GM21423 (cell line): ENCODE measurements around the gene ACTL8.

Experiments
- ATAC-seq: cut with Tn5 transposase; IDR thresholded peaks from one replicate; pipeline ENCODE4 v1.9.1; 2021; ENCODE audit warnings: mild to moderate bottlenecking, moderate library complexity; ENCODE audit not compliant: unreplicated experiment

ACTL8 gene

GRCh38 chr1:17755120-17755519 is at the start of gene ACTL8:
ACTL8 (plus strand) TSS chr1:17755333; CDS start chr1:17823009, 67,676 bp downstream.
- ATAC-seq: no peak

- no peak for ATAC-seq
These were observed 48.7 kb upstream of the ACTL8 start for GRCh38 chr1:17706445-17706844.

GRCh38 chr1:17709981-17710380 is 45.2 kb upstream of the ACTL8 start:
- no peak for ATAC-seq

GRCh38 chr1:17710889-17711576 is 44.1 kb upstream of the ACTL8 start:
- no peak for ATAC-seq

- no peak for ATAC-seq
These were observed 43.6 kb upstream of the ACTL8 start for GRCh38 chr1:17711577-17711910.

- no peak for ATAC-seq
These were observed 43.2 kb upstream of the ACTL8 start for GRCh38 chr1:17711941-17712340.

GRCh38 chr1:17713993-17714392 is 41.1 kb upstream of the ACTL8 start:
- no peak for ATAC-seq

- no peak for ATAC-seq
These were observed 37.3 kb upstream of the ACTL8 start for GRCh38 chr1:17717594-17718535.

- ATAC-seq: no peak
These were observed 35.3 kb upstream of the ACTL8 start for GRCh38 chr1:17719874-17720273.

- ATAC-seq: no peak
These were observed 33.7 kb upstream of the ACTL8 start for GRCh38 chr1:17721444-17721843.

GRCh38 chr1:17723684-17724083 is 31.4 kb upstream of the ACTL8 start:
- no peak for ATAC-seq

GRCh38 chr1:17724150-17724549 is 31.0 kb upstream of the ACTL8 start:
- no peak for ATAC-seq

- ATAC-seq: no peak
These were observed 29.9 kb upstream of the ACTL8 start for GRCh38 chr1:17725084-17725719.

GRCh38 chr1:17725811-17726582 is 29.1 kb upstream of the ACTL8 start:
- no peak for ATAC-seq

GRCh38 chr1:17728123-17728712 is 26.9 kb upstream of the ACTL8 start:
- ATAC-seq: no peak

GRCh38 chr1:17729248-17729647 is 25.9 kb upstream of the ACTL8 start:
- no peak for ATAC-seq

- ATAC-seq: no peak
These were observed 25.2 kb upstream of the ACTL8 start for GRCh38 chr1:17729909-17730308.

GRCh38 chr1:17731460-17731859 is 23.7 kb upstream of the ACTL8 start:
- ATAC-seq: no peak

GRCh38 chr1:17732475-17732874 is 22.7 kb upstream of the ACTL8 start:
- no peak for ATAC-seq

GRCh38 chr1:17733661-17734060 is 21.5 kb upstream of the ACTL8 start:
- no peak for ATAC-seq

GRCh38 chr1:17734609-17735008 is 20.5 kb upstream of the ACTL8 start:
- no peak for ATAC-seq
